CD4-positive, alpha-beta memory T cell (primary cell): ENCODE results near the gene VPS54. TPM values are rescaled to one million over a fixed set of nuclear protein-coding genes. Genes with fewer than 3 reads are reported as not detected.

Experiments used
- CTCF ChIA-PET: fragments of 350-600 bp; sonication (Branson Sonifier 250); formaldehyde crosslinking; loops from one replicate; lab custom pipeline; 2021; ENCODE audit warnings: inconsistent platforms; ENCODE audit not compliant: partially characterized antibody; lab: Charles Lee
- POLR2A ChIA-PET: fragments of 350-600 bp; sonication (Branson Sonifier 250); formaldehyde crosslinking; loops from one replicate; lab custom pipeline; 2021; ENCODE audit not compliant: partially characterized antibody; lab: Charles Lee
- DNase-seq, 5 donors: peaks; one replicate each; pipeline versions ENCODE4 v3.0.0 to v3.0.0-alpha.2; 2020 to 2022; ENCODE audit warnings: mixed read lengths in 1 of 5
- H3K27ac ChIP-seq: one replicate; pipeline ENCODE4 v1.7.0; 2013; ENCODE audit warnings: low read depth, low read length
- H3K27me3 ChIP-seq: 2 replicates; pipeline ENCODE4 v1.7.0; 2013; ENCODE audit warnings: mild to moderate bottlenecking, low read length, moderate library complexity; ENCODE audit not compliant: insufficient read depth
- H3K36me3 ChIP-seq: 2 replicates; pipeline ENCODE4 v1.7.0; 2013; ENCODE audit warnings: mild to moderate bottlenecking, low read length, moderate library complexity; ENCODE audit not compliant: insufficient read depth
- H3K4me1 ChIP-seq: 2 replicates; pipeline ENCODE4 v1.7.0; 2013; ENCODE audit warnings: mild to moderate bottlenecking, low read length, moderate library complexity; ENCODE audit not compliant: insufficient read depth
- H3K4me3 ChIP-seq, 2 donors: one replicate each; pipeline ENCODE4 v1.7.0; 2013; ENCODE audit warnings: low read length in 2 of 2, mild to moderate bottlenecking in 1 of 2
- H3K9me3 ChIP-seq, 2 donors: one replicate each; pipeline ENCODE4 v1.7.0; 2013; ENCODE audit warnings: low read length in 2 of 2, control low read depth in 1 of 2; ENCODE audit not compliant: control insufficient read depth in 1 of 2
- H3K27ac Mint-ChIP-seq, 7 donors: one replicate each; pipeline ENCODE4 v1.8.0; 2020 to 2021; ENCODE audit warnings: mixed read lengths in 7 of 7, mild to moderate bottlenecking in 6 of 7, inconsistent platforms in 3 of 7, moderate library complexity in 3 of 7
- H3K27me3 Mint-ChIP-seq, 2 donors: one replicate each; pipeline ENCODE4 v1.8.0; 2020 to 2021; ENCODE audit warnings: mixed read lengths in 2 of 2
- H3K36me3 Mint-ChIP-seq, 2 donors: one replicate each; pipeline ENCODE4 v1.8.0; 2020 to 2021; ENCODE audit warnings: mixed read lengths in 2 of 2, inconsistent platforms in 1 of 2, mild to moderate bottlenecking in 1 of 2
- H3K4me1 Mint-ChIP-seq, 4 donors: one replicate each; pipeline ENCODE4 v1.8.0; 2020 to 2021; ENCODE audit warnings: mixed read lengths in 4 of 4, mild to moderate bottlenecking in 1 of 4
- H3K4me3 Mint-ChIP-seq, 8 donors: one replicate each; pipeline ENCODE4 v1.8.0; 2020 to 2021; ENCODE audit warnings: mixed read lengths in 8 of 8, mild to moderate bottlenecking in 7 of 8, moderate library complexity in 6 of 8, inconsistent platforms in 3 of 8
- H3K9me3 Mint-ChIP-seq, 8 donors: one replicate each; pipeline ENCODE4 v1.8.0; 2020 to 2021; ENCODE audit warnings: mixed read lengths in 8 of 8, mild to moderate bottlenecking in 5 of 8, inconsistent platforms in 3 of 8, moderate library complexity in 1 of 8
- intact Hi-C: fragments of 100-400 bp; cut with micrococcal nuclease; formaldehyde crosslinking; loops from one replicate; pipeline ENCODE4 v1.15.1; 2023
- polyA plus RNA-seq, 2 donors: library from polyadenylated mRNA; unstranded; fragments of 300-500 nt; fragmentation: Illumina TruSeq; gene quantifications; one replicate each; pipeline ENCODE4 v1.2.3, GENCODE V29; 2021
- total RNA-seq, 2 experiments: library from RNA; stranded (reverse); gene quantifications; one replicate each; pipeline ENCODE4 v1.2.3, GENCODE V29; 2021

VPS54 gene
- total and polyA plus RNA-seq, 4 experiments from 2014 or later = 4.0 to 16.4 (median 12.2) TPM

DNA sequence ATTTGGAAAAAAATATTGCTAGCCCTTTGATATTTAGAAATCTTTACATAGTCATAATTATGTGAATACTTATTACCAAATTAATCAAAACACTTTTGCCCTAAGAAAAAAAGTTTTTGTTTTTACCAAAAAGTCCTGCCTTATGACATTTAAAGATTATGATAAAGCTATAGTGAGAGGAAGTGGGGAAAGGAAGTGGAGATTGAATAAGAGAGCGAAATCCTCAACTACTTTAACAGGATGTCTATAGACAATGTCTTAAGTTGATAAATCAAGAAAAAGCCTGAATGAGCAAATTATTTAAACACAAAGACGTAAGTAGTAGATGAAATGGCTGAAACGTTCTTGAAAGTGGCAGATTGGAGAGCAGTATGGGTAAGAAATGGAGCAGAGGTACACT lies 20.9 kb upstream of the VPS54 start:
- Histone ChIP-seq H3K27me3 (no peaks in the 10 kb centered on the region), H3K27ac (no peak overlapping the region), H3K36me3 (no peaks in the 10 kb centered on the region), H3K9me3 (no peaks in the 10 kb centered on the region), H3K4me3 (no peak overlapping the region), H3K4me1 (peaks cover 25% of the 10 kb centered on the region)
- intact Hi-C loops = no loop called here
- H3K27me3 Mint-ChIP-seq = no peaks in the 10 kb centered on the region
- no peaks in the 10 kb centered on the region for H3K36me3 Mint-ChIP-seq
- DNase-seq = no peak
- H3K9me3 Mint-ChIP-seq = peaks cover 0 to 1% (median 0%) of the 10 kb centered on the region in 8 donors
- H3K4me1 Mint-ChIP-seq = peaks cover 20 to 37% (median 27%) of the 10 kb centered on the region in 4 donors
- peak overlapping the region in 3 of 7 donors; percentile 8 to 14 (median 12) for H3K27ac Mint-ChIP-seq
- peak overlapping the region in 2 of 8 donors; percentile 3 to 52 for H3K4me3 Mint-ChIP-seq
- ChIA-PET POLR2A (interaction anchor here (0.6 kb wide), 1 partner anchor 290 kb away, joined by 3 read pairs; no protein-coding TSS in a partner anchor), CTCF (interaction anchor here (1.0 to 2.0 kb wide), 3 partner anchors 17 to 291 kb away, joined by 4 to 6 read pairs (median 5); no protein-coding TSS in a partner anchor)

- Histone ChIP-seq H3K36me3 (no peaks in the 10 kb centered on the region), H3K4me3 (no peak overlapping the region), H3K4me1 (peaks cover 38% of the 10 kb centered on the region), H3K9me3 (no peaks in the 10 kb centered on the region), H3K27me3 (no peaks in the 10 kb centered on the region), H3K27ac (no peak overlapping the region)
- H3K4me3 Mint-ChIP-seq = peak overlapping the region; percentile 16 to 81 (median 67)
- H3K4me1 Mint-ChIP-seq = peaks cover 31 to 59% (median 39%) of the 10 kb centered on the region in 4 donors
- ChIA-PET CTCF (interaction anchor here (0.9 to 2.1 kb wide), 3 partner anchors 12 to 292 kb away, joined by 4 to 11 read pairs (median 7); no protein-coding TSS in a partner anchor), POLR2A (interaction anchor here (0.8 to 5.1 kb wide), 9 partner anchors 9 to 291 kb away, joined by 3 to 24 read pairs (median 3); partner anchors contain the start of gene VPS54)
- no peaks in the 10 kb centered on the region for H3K27me3 Mint-ChIP-seq
- peak; percentile 50 to 69 (median 64) for DNase-seq
- H3K27ac Mint-ChIP-seq = peak overlapping the region; percentile 48 to 88 (median 72)
- peaks cover 0 to 1% (median 0%) of the 10 kb centered on the region in 8 donors for H3K9me3 Mint-ChIP-seq
- no peaks in the 10 kb centered on the region for H3K36me3 Mint-ChIP-seq
- intact Hi-C loops = loop anchor here (1.0 kb wide), 1 partner anchor 16 kb away; no protein-coding TSS in a partner anchor
Observed at GRCh38 chr2:64036034-64036705, 16.9 kb upstream of the VPS54 start.

- peaks cover 31 to 57% (median 37%) of the 10 kb centered on the region in 4 donors for H3K4me1 Mint-ChIP-seq
- H3K9me3 Mint-ChIP-seq = peaks cover 0 to 1% (median 0%) of the 10 kb centered on the region in 8 donors
- DNase-seq = peak in 2 of 5 donors; percentile 28 to 32
- Histone ChIP-seq H3K27me3 (no peaks in the 10 kb centered on the region), H3K36me3 (no peaks in the 10 kb centered on the region), H3K27ac (no peak overlapping the region), H3K4me1 (peaks cover 35% of the 10 kb centered on the region), H3K9me3 (no peaks in the 10 kb centered on the region), H3K4me3 (no peak overlapping the region)
- H3K27me3 Mint-ChIP-seq = no peaks in the 10 kb centered on the region
- intact Hi-C loops = no loop called here
- peak overlapping the region; percentile 55 to 91 (median 88) for H3K27ac Mint-ChIP-seq
- CTCF ChIA-PET = interaction anchor here (1.1 to 2.1 kb wide), 2 partner anchors 13 to 293 kb away, joined by 3 to 7 read pairs; no protein-coding TSS in a partner anchor
- peak overlapping the region; percentile 10 to 81 (median 69) for H3K4me3 Mint-ChIP-seq
- H3K36me3 Mint-ChIP-seq = no peaks in the 10 kb centered on the region
- POLR2A ChIA-PET = interaction anchor here (0.8 to 5.1 kb wide), 8 partner anchors 8 to 292 kb away, joined by 3 to 24 read pairs (median 4); partner anchors contain the start of gene VPS54
Observed at GRCh38 chr2:64035072-64035942, 16.1 kb upstream of the VPS54 start.

- no peak for DNase-seq
- Histone ChIP-seq H3K4me3 (no peak overlapping the region), H3K9me3 (no peaks in the 10 kb centered on the region), H3K4me1 (peaks cover 9% of the 10 kb centered on the region), H3K36me3 (no peaks in the 10 kb centered on the region), H3K27me3 (no peaks in the 10 kb centered on the region), H3K27ac (no peak overlapping the region)
- H3K9me3 Mint-ChIP-seq = no peaks in the 10 kb centered on the region
- intact Hi-C loops = no loop called here
- peaks cover 15 to 28% (median 18%) of the 10 kb centered on the region in 4 donors for H3K4me1 Mint-ChIP-seq
- H3K4me3 Mint-ChIP-seq = no peak overlapping the region
- POLR2A ChIA-PET = no interaction called here
- no peaks in the 10 kb centered on the region for H3K27me3 Mint-ChIP-seq
- H3K36me3 Mint-ChIP-seq = no peaks in the 10 kb centered on the region
- CTCF ChIA-PET = interaction anchor here (1.0 to 1.2 kb wide), 3 partner anchors 9 to 299 kb away, joined by 3 to 4 read pairs (median 3); no protein-coding TSS in a partner anchor
- H3K27ac Mint-ChIP-seq = no peak overlapping the region
Observed at GRCh38 chr2:64029116-64029665, 10.0 kb upstream of the VPS54 start.

- Histone ChIP-seq H3K4me3 (no peak overlapping the region), H3K27me3 (no peaks in the 10 kb centered on the region), H3K9me3 (no peaks in the 10 kb centered on the region), H3K27ac (no peak overlapping the region), H3K36me3 (no peaks in the 10 kb centered on the region), H3K4me1 (peaks cover 17% of the 10 kb centered on the region)
- Mint-ChIP-seq H3K27me3 (no peaks in the 10 kb centered on the region), H3K4me3 (peak overlapping the region in 7 of 8 donors; percentile 8 to 79 (median 26)), H3K36me3 (no peaks in the 10 kb centered on the region), H3K4me1 (peaks cover 15 to 29% (median 16%) of the 10 kb centered on the region in 4 donors), H3K9me3 (no peaks in the 10 kb centered on the region), H3K27ac (peak overlapping the region in 6 of 7 donors; percentile 6 to 81 (median 30))
- ChIA-PET POLR2A (no interaction called here), CTCF (no interaction called here)
- peak in 4 of 5 donors; percentile 30 to 38 (median 34) for DNase-seq
- intact Hi-C loops = no loop called here
Observed at GRCh38 chr2:64025741-64026140, 6.5 kb upstream of the VPS54 start.

DNA sequence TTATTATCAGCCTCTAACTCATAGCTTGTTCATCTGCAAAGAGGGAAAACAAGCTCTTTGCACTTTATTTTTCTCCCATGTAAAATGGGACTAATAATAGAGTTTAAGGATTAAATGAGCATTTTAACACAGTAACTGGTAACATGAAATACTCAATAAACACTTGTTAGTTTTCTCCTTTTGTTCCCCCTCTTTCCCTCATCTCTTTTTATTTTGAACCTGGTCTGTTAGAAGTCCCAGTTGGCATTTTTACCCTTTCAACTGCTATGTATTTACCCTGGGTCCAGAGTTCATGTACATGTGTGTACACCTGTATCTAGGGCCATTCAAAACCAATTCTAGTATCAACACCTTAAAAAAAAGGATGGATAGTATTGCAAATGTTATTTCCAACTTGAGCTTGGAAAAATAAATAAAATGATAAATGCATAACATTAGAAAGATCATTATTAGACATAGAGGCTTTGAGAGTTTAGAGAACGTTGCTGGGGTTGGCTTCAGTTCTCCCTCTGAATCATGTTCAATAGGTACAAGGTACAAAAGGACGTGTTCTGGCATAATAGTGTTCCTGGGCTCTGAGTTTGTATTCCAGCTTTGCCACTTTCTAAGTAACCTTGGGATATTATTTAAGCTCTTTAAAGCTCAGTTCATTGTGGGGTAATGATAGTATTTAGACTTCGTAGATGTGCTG lies 5.2 kb upstream of the VPS54 start:
- Mint-ChIP-seq H3K36me3 (peaks cover 0 to 6% of the 10 kb centered on the region in 2 donors), H3K27me3 (no peaks in the 10 kb centered on the region), H3K27ac (no peak overlapping the region), H3K9me3 (no peaks in the 10 kb centered on the region), H3K4me1 (peaks cover 26 to 43% (median 28%) of the 10 kb centered on the region in 4 donors), H3K4me3 (no peak overlapping the region)
- Histone ChIP-seq H3K27me3 (no peaks in the 10 kb centered on the region), H3K4me3 (no peak overlapping the region), H3K27ac (no peak overlapping the region), H3K9me3 (no peaks in the 10 kb centered on the region), H3K36me3 (no peaks in the 10 kb centered on the region), H3K4me1 (peaks cover 30% of the 10 kb centered on the region)
- ChIA-PET CTCF (interaction anchor here (1.4 to 3.9 kb wide), 4 partner anchors 12 to 306 kb away, joined by 4 to 12 read pairs (median 8); no protein-coding TSS in a partner anchor), POLR2A (interaction anchor here (1.2 to 3.8 kb wide), 2 partner anchors 10 to 303 kb away, joined by 4 to 24 read pairs; no protein-coding TSS in a partner anchor)
- no peak for DNase-seq
- intact Hi-C loops = no loop called here
